ENCODE results near the gene NIBAN1.
"Not testable (repeated sequence)": the region's sequence is repeated elsewhere in the genome, so short reads cannot be mapped to it uniquely, and the experiment has no call there.

NIBAN1 gene, protein sequence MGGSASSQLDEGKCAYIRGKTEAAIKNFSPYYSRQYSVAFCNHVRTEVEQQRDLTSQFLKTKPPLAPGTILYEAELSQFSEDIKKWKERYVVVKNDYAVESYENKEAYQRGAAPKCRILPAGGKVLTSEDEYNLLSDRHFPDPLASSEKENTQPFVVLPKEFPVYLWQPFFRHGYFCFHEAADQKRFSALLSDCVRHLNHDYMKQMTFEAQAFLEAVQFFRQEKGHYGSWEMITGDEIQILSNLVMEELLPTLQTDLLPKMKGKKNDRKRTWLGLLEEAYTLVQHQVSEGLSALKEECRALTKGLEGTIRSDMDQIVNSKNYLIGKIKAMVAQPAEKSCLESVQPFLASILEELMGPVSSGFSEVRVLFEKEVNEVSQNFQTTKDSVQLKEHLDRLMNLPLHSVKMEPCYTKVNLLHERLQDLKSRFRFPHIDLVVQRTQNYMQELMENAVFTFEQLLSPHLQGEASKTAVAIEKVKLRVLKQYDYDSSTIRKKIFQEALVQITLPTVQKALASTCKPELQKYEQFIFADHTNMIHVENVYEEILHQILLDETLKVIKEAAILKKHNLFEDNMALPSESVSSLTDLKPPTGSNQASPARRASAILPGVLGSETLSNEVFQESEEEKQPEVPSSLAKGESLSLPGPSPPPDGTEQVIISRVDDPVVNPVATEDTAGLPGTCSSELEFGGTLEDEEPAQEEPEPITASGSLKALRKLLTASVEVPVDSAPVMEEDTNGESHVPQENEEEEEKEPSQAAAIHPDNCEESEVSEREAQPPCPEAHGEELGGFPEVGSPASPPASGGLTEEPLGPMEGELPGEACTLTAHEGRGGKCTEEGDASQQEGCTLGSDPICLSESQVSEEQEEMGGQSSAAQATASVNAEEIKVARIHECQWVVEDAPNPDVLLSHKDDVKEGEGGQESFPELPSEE

DNA sequence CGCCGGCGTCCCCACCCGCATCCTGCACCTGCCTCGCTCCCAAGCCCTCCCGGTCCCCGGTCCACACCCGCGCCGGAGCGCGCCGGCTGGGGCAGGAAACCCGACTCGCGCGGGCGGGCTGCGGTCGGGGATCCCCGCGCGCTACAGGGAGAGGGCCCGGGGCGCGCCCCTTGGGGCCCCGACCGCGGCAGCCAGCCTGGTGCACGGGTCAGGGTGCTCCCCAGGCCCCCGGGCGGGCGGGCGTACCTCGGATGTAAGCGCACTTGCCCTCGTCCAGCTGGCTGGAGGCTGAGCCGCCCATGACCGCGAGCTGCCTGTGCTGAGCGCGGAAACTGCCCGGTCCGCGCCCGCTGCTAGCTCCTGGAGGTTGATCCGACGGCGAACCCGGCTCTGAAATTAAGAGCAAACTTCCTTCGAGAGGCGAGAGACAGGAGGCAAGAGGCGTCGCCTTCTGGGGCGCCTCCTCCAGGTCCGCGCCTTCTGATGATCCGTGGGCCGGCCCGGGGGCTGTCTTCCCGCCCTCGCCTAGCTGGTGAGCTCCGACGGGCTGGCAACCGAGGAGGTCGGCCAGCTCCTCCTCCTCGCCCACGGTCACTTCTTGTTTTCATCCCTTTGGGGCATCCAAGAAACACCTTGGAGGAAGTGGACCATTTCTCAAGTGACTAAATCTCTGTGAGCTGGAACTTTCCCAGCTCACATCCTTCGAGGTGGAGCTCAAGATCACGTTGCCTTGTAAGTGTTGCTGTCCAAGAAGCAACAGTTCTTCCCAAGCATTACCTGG lies at the start of gene NIBAN1:
TSS of gene NIBAN1 (minus strand) at position 453 of the 781 bp plus-strand sequence. CDS start at position 301, 152 bp downstream.
- peak; percentile 53 to 79 for DNase-seq

GRCh38 chr1:185017966-185018365 lies 43.7 kb upstream of the NIBAN1 start:
- no peak for DNase-seq

DNA sequence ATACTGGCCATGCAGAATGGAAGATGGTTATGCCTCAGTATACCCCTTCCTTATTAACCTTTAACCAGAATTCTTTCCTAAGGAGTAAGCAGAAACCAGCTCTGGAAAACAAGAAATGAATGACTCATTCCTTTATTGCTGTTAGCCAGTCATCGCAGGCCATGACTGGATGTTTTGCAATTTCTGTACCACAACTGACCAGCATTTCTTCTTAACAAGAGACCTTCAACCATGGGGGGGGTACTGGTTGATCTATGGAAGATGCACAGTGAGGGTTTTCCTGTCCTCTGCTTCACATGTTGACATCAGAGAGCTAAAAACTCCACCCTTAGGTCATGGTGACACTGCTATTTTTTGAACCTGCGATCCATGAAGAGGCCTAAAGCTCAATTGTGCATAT lies 43.0 kb upstream of the NIBAN1 start:
- DNase-seq: no peak

DNA sequence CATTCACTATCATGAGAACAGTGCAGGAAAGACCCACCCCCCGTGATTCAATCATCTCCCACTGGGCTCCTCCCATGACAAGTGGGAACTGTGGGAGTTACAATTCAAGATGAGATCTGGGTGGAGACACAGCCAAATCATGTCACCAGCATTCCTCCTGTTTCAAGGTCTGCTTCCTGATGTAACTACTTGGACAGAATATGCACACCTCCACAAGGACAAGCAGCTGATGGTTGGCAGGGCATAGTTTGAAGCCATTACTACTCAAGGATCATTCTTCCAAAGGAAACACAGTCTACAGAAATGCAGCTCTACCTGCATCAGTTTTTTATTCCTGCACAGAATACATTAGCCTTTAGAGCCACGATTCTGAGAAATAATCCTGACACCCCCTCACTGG lies 42.6 kb upstream of the NIBAN1 start:
- DNase-seq: no peak

- DNase-seq: no peak
These were observed 41.3 kb upstream of the NIBAN1 start for GRCh38 chr1:185015631-185016030.

DNA sequence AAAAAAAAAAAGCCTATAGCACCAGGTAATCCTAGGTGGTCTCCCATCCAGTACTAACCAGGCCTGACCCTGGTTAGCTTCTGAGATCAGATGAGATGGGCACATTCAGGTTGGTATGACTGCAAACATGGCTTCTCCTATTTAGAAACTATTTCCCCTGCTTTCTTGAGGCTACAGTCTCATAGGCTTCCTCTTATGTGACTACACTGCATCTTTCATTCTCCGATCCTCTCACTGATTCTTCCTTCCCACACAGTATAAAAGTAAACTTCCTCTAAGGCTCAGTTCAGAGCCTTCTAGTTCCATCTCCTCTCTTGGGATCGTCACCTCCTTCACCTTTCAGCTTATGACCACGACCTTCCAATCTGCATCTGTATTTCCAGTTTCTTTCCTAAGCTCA lies 40.6 kb upstream of the NIBAN1 start:
- no peak for DNase-seq

- DNase-seq: no peak
These were observed 36.1 kb upstream of the NIBAN1 start for GRCh38 chr1:185010361-185010760.

DNA sequence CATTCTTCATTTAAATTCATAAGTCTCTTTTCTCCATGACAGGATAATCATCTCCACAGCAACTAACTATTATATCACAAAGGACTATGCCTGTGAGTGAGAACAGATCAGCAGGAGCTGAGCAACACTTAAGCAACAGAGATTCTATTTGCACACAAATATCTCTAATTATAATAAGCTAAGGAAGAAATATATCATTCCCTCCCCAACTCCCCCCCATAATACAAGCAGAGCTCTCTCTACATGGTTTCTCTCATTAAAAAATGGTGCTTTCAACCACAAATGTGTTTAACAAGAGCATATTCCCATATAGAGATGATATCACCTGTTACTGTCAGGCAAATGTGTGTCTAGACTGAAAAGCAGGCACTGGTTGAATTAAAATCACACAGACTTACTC lies 34.5 kb upstream of the NIBAN1 start:
- no peak for DNase-seq

GRCh38 chr1:185001312-185001880 lies 27.1 kb upstream of the NIBAN1 start:
- peak in 1 of 2 experiments; percentile 42 for DNase-seq

- not testable (repeated sequence) for DNase-seq
These were observed 25.7 kb upstream of the NIBAN1 start for GRCh38 chr1:184999974-185000373.

DNA sequence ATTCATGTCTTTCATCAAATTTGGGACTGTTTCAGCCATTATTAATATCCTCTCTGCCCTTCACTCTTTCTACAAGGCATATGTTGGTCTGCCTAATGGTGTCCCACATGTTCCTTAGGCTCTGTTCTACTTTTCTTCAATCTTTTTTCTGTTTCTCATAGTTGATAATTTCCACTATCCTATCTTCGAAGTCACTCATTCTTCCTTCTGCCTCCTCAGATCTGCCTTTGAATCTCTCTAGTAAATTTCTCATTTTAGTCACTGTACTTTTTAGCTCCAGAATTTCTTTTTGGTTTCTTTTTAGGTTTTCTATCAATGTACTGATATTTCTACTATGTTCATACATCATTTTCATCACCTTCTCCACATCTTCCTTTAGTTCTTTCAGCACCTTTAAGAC lies 20.0 kb upstream of the NIBAN1 start:
- DNase-seq: no peak

GRCh38 chr1:184992271-184992670 lies 18.0 kb upstream of the NIBAN1 start:
- DNase-seq: no peak

DNA sequence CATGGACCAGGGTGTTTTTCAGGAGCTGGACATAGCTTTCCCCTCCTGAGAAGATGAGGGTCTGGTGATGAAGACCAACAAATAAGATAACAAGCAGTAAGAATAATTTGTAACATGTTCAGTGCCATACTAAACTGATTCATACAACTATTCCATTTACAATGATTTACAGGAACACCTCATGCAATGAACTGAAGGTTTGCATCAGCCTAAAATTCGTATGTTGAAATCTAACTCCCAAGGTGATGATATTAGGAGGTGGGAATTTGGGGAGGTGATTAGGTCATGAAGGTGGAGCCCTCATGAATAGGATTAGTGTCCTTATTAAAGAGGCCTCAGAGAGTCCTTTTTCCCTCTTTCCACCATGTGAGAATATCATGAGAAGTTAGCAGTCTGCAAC lies 15.9 kb upstream of the NIBAN1 start:
- no peak for DNase-seq

GRCh38 chr1:184988506-184988905 lies 14.2 kb upstream of the NIBAN1 start:
- DNase-seq: no peak

- no peak for DNase-seq
These were observed 13.4 kb upstream of the NIBAN1 start for GRCh38 chr1:184987696-184988095.

DNA sequence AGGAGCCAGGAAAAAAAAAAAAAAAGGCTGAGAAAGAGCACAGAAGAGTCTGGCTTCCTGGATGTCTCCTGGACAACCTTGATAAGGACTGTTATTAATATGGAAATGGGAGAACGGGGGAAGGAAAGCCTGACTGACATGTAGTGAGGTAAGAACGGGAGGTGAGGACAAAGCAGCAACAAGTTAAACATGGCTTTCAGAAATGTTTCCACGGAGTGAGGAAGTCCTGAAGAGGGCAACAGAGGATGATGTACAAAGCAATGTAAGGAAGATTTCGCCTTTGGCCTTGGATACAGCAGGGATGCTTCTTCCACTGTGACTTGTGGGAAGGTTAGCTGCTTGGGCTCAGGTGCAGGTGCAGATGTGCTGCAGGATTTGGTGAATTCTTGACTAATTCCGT lies 11.9 kb upstream of the NIBAN1 start:
- no peak for DNase-seq

DNA sequence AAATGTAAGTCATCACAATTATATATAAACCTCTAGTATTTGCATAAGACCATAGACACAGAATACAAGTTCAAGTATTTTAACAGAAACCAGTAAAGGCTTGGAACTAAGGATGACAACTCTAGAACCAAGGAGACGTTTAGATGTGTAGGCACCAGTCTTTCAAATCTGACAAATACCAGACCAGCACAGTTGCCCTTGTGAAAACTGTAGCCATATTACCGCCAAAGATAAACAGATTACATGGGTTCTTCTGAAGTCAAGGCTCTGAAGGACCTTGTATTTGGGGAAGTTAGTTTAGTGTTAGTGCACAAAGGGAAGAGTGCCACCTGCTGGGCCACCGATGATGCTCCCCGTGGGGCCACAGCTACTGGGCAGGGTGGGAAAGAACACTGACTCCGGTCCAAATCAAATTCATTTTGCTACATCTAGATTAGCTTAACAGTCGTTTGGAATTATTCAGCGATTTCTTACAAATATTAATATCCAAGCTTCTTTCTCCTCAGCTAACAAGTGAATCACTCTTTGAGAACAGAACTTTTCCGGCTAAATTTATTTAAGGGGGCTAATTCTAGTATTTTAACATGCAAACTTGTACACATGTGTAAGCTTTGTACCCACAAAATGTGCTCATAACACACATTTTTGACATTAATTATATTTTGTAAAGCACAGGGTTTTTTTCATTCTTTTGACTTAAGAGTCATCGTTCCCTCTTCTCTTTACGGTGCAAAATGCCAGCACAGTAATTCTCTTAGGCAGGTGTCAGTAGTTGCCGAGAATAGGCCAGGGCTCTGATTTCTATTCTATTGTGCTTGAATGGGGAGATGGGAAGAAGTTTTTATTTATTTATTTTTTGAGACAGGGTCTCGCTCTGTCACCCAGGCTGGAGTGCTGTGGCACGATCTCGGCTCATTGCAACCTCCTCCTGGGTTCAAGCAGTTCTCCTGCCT lies 8.0 kb upstream of the NIBAN1 start:
- peak; percentile 83 to 86 for DNase-seq

GRCh38 chr1:184980726-184981125 lies 6.4 kb upstream of the NIBAN1 start:
- no peak for DNase-seq

- no peak for DNase-seq
These were observed 1.0 kb upstream of the NIBAN1 start for GRCh38 chr1:184975208-184975870.

DNA sequence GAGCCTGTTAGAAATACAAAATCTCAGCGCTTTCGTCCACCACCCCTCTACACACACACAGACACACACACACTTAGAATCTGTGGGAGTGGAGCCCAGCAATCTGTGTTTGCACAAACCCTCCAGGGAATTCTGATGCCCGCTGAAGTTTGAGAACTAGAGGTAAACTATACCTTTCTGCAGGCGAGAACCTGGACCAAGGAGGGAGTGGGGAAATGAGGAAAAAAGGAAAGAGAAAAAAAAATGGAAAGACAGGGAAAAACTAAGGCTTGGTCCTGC lies 468 bp upstream of the NIBAN1 start:
- no peak for DNase-seq
